Stomach (tissue), 4 donors: ENCODE data around the gene PTPRT.

Experiments used
- EP300 ChIP-seq: sonication (generic); formaldehyde crosslinking; IDR thresholded peaks from one replicate; pipeline ENCODE4 v1.6.1; 2017; ENCODE audit warnings: antibody characterized with exemption
- POLR2A ChIP-seq, 4 donors: fragments of 450-650 bp; IDR thresholded peaks; one replicate each; pipeline ENCODE4 v1.6.1; 2016; ENCODE audit warnings: antibody characterized with exemption in 4 of 4, control low read depth in 2 of 4, mild to moderate bottlenecking in 1 of 4, moderate library complexity in 1 of 4
- POLR2AphosphoS5 ChIP-seq, 3 donors: sonication (generic); formaldehyde crosslinking; IDR thresholded peaks; one replicate each; pipeline ENCODE4 v1.6.1; 2016; ENCODE audit warnings: antibody characterized with exemption in 3 of 3
- TF ChIP-seq, protein P1 (sequence below), 7 experiments: fragments of 450-650 bp in 4 of 7; fragments of 200-600 bp in 3 of 7; sonication (generic) in 3 of 7; IDR thresholded peaks; one replicate each; pipeline ENCODE4 v1.5.1; 2016 to 2019; ENCODE audit warnings: antibody characterized with exemption in 7 of 7, control low read depth in 2 of 7, mild to moderate bottlenecking in 1 of 7

DNA sequence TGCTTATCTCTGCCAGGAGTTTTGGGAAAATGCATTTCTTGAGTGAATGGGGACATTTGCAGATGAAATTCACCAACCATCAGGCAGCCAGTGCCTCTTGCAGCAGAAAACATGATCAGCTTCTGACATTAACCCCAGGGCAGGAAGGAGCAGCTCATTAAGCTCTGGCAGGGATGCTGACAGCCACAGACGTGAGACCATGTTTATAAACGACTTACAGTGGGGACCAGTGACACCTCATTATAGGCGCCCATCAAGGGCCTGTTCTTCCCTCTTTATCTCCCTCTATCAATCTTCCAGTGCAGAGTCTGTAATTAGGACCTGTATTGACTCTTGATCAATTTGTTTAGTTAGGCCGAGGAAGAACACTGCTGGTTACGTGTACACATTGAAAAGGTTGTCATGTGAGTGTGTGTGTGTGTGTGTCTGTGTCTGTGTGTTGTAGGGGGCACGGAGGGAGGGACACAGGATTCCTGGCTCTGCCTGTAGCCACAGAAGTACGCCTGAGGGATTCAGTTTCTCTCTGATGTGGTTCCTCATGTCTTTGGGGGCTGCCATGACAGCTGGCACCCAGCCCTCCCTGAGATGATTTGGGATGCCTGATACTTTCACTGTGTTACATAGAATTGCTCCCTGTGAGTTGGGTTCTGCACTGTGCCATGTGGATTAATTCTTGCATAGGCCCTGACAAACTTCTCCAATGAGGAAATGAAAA lies 1143.2 kb downstream of the PTPRT start:
- TF ChIP-seq, protein P1, sequence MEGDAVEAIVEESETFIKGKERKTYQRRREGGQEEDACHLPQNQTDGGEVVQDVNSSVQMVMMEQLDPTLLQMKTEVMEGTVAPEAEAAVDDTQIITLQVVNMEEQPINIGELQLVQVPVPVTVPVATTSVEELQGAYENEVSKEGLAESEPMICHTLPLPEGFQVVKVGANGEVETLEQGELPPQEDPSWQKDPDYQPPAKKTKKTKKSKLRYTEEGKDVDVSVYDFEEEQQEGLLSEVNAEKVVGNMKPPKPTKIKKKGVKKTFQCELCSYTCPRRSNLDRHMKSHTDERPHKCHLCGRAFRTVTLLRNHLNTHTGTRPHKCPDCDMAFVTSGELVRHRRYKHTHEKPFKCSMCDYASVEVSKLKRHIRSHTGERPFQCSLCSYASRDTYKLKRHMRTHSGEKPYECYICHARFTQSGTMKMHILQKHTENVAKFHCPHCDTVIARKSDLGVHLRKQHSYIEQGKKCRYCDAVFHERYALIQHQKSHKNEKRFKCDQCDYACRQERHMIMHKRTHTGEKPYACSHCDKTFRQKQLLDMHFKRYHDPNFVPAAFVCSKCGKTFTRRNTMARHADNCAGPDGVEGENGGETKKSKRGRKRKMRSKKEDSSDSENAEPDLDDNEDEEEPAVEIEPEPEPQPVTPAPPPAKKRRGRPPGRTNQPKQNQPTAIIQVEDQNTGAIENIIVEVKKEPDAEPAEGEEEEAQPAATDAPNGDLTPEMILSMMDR (IDR thresholded peaks at IDR 0.05): no peak
- no peak for TF ChIP-seq POLR2AphosphoS5 (IDR thresholded peaks at IDR 0.05)
- TF ChIP-seq EP300: no peak
- TF ChIP-seq POLR2A (IDR thresholded peaks at IDR 0.05): no peak
